Large intestine (tissue), 3 donors: Measurements from ENCODE around the gene CRTC1. TPM values are rescaled to one million over a fixed set of nuclear protein-coding genes. Genes with fewer than 3 reads are reported as not detected.
"Not testable (repeated sequence)": the region's sequence is repeated elsewhere in the genome, so short reads cannot be mapped to it uniquely, and the experiment has no call there.

Experiments used
- DNase-seq, 2 donors: peaks; one replicate each; pipeline versions ENCODE4 v3.0.0 to v3.0.0-alpha.2; 2013
- H3K27ac ChIP-seq: one replicate; pipeline ENCODE4 v1.5.1; 2013; ENCODE audit warnings: low read length
- H3K27me3 ChIP-seq: 2 replicates; pipeline ENCODE4 v1.6.1; 2013; ENCODE audit warnings: low read length; ENCODE audit not compliant: control insufficient read depth, insufficient read depth
- H3K36me3 ChIP-seq: 2 replicates; pipeline ENCODE4 v1.6.1; 2013; ENCODE audit warnings: low read length; ENCODE audit not compliant: control insufficient read depth, insufficient read depth
- H3K4me1 ChIP-seq: one replicate; pipeline ENCODE4 v1.6.1; 2013; ENCODE audit warnings: low read length; ENCODE audit not compliant: control insufficient read depth, insufficient read depth
- H3K4me3 ChIP-seq: one replicate; pipeline ENCODE4 v1.5.1; 2013; ENCODE audit warnings: low read length
- H3K9me3 ChIP-seq: one replicate; pipeline ENCODE4 v1.6.1; 2013; ENCODE audit warnings: mild to moderate bottlenecking, low read depth, low read length, moderate library complexity; ENCODE audit not compliant: control insufficient read depth
- WGBS: methylation state at CpG from one replicate; pipeline ENCODE4 v1.1.5; 2013; ENCODE audit warnings: low lambda C conversion rate; ENCODE audit not compliant: insufficient coverage; 5-methylcytosine and 5-hydroxymethylcytosine counted together
- polyA plus RNA-seq: library from polyadenylated mRNA; unstranded; fragments of 120-200 nt; gene quantifications from one replicate; pipeline ENCODE4 v1.2.1, GENCODE V29; 2013

CRTC1 gene
- polyA plus RNA-seq, 1 donor: 21.5 TPM

- DNase-seq: no peak
- H3K4me3 ChIP-seq: no peak overlapping the region
- peaks cover 22% of the 10 kb centered on the region for H3K36me3 ChIP-seq
- H3K27me3 ChIP-seq: no peaks in the 10 kb centered on the region
- H3K9me3 ChIP-seq: peaks cover 16% of the 10 kb centered on the region
- H3K4me1 ChIP-seq: no peaks in the 10 kb centered on the region
- no CpG with 5 or more reads among the region's 11 CpGs for WGBS
- no peak overlapping the region for H3K27ac ChIP-seq
These were observed 13.6 kb upstream of the CRTC1 start for GRCh38 chr19:18669883-18670282.

- Histone ChIP-seq H3K4me1 (no peaks in the 10 kb centered on the region), H3K36me3 (peaks cover 22% of the 10 kb centered on the region), H3K27ac (no peak overlapping the region), H3K27me3 (no peaks in the 10 kb centered on the region), H3K4me3 (no peak overlapping the region), H3K9me3 (peaks cover 16% of the 10 kb centered on the region)
- WGBS: no CpG with 5 or more reads among the region's 13 CpGs
- DNase-seq: no peak
These were observed 13.2 kb upstream of the CRTC1 start for GRCh38 chr19:18670312-18670711.

- Histone ChIP-seq H3K27ac (no peak overlapping the region), H3K9me3 (peaks cover 16% of the 10 kb centered on the region), H3K27me3 (no peaks in the 10 kb centered on the region), H3K4me3 (no peak overlapping the region), H3K36me3 (peaks cover 22% of the 10 kb centered on the region), H3K4me1 (no peaks in the 10 kb centered on the region)
- 94% methylated on average over 3 of the region's 35 CpGs for WGBS
- no peak for DNase-seq
These were observed 12.0 kb upstream of the CRTC1 start for GRCh38 chr19:18671303-18672043.

- no CpG with 5 or more reads among the region's 24 CpGs for WGBS
- H3K36me3 ChIP-seq: peaks cover 22% of the 10 kb centered on the region
- no peak overlapping the region for H3K4me3 ChIP-seq
- H3K9me3 ChIP-seq: peaks cover 16% of the 10 kb centered on the region
- H3K4me1 ChIP-seq: no peaks in the 10 kb centered on the region
- peaks cover under 1% of the 10 kb centered on the region for H3K27me3 ChIP-seq
- no peak for DNase-seq
- H3K27ac ChIP-seq: no peak overlapping the region
These were observed 11.4 kb upstream of the CRTC1 start for GRCh38 chr19:18672044-18672451.

GRCh38 chr19:18672606-18673337 is 10.7 kb upstream of the CRTC1 start:
- Histone ChIP-seq H3K27ac (no peak overlapping the region), H3K4me3 (no peak overlapping the region), H3K9me3 (peaks cover 12% of the 10 kb centered on the region), H3K4me1 (no peaks in the 10 kb centered on the region), H3K27me3 (peaks cover 4% of the 10 kb centered on the region), H3K36me3 (peaks cover 17% of the 10 kb centered on the region)
- WGBS: no CpG with 5 or more reads among the region's 13 CpGs
- no peak for DNase-seq

GRCh38 chr19:18674616-18675015 is 8.9 kb upstream of the CRTC1 start:
- WGBS: no CpG with 5 or more reads among the region's 11 CpGs

GRCh38 chr19:18675779-18676178 is 7.7 kb upstream of the CRTC1 start:
- DNase-seq: no peak
- H3K27ac ChIP-seq: no peak overlapping the region
- H3K27me3 ChIP-seq: peaks cover 4% of the 10 kb centered on the region
- no peaks in the 10 kb centered on the region for H3K9me3 ChIP-seq
- WGBS: no CpG with 5 or more reads among the region's 5 CpGs
- no peaks in the 10 kb centered on the region for H3K36me3 ChIP-seq
- no peaks in the 10 kb centered on the region for H3K4me1 ChIP-seq
- H3K4me3 ChIP-seq: no peak overlapping the region

More at GRCh38 chr19:18674616-18675015, 8.9 kb upstream of the CRTC1 start:
- H3K4me3 ChIP-seq: no peak overlapping the region
- H3K36me3 ChIP-seq: peaks cover under 1% of the 10 kb centered on the region
- H3K9me3 ChIP-seq: no peaks in the 10 kb centered on the region
- DNase-seq: no peak
- H3K27ac ChIP-seq: no peak overlapping the region
- H3K4me1 ChIP-seq: no peaks in the 10 kb centered on the region
- H3K27me3 ChIP-seq: peaks cover 4% of the 10 kb centered on the region

DNA sequence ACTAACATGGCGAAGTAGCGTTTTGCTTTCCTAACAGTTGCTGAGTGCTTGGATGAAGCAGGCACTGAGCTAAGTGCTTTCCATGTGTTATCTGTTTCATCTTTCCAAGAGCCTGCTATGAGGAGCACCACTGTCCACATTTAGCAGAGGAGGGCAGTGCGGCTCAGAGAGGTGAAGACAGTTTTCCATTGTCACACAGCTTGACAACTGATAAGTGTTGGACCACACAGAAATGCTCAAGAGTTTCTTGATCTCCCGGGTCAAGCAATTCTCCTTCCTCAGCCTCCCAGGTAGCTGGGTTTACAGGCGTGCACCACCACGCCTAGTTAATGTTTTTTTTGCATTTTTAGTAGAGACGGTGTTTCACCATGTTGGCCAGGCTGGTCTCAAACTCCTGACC is 6.8 kb upstream of the CRTC1 start:
- H3K9me3 ChIP-seq: no peaks in the 10 kb centered on the region
- H3K36me3 ChIP-seq: no peaks in the 10 kb centered on the region
- no peaks in the 10 kb centered on the region for H3K4me1 ChIP-seq
- peaks cover 4% of the 10 kb centered on the region for H3K27me3 ChIP-seq
- no peak overlapping the region for H3K4me3 ChIP-seq
- no CpG with 5 or more reads among the region's 7 CpGs for whole genome bisulfite sequencing
- DNase-seq: no peak
- H3K27ac ChIP-seq: no peak overlapping the region

GRCh38 chr19:18677156-18677555 is 6.3 kb upstream of the CRTC1 start:
- H3K27me3 ChIP-seq: peaks cover 4% of the 10 kb centered on the region
- H3K4me3 ChIP-seq: no peak overlapping the region
- no CpG with 5 or more reads among the region's 13 CpGs for WGBS
- H3K4me1 ChIP-seq: no peaks in the 10 kb centered on the region
- H3K27ac ChIP-seq: no peak overlapping the region
- no peaks in the 10 kb centered on the region for H3K9me3 ChIP-seq
- DNase-seq: no peak
- no peaks in the 10 kb centered on the region for H3K36me3 ChIP-seq

- H3K27me3 ChIP-seq, H3K4me3 ChIP-seq, H3K9me3 ChIP-seq, H3K36me3 ChIP-seq, H3K27ac ChIP-seq, DNase-seq: not testable (repeated sequence)
- no CpG with 5 or more reads among the region's 1 CpG for WGBS
- peaks cover 12% of the 10 kb centered on the region for H3K4me1 ChIP-seq
These were observed 3.3 kb upstream of the CRTC1 start for GRCh38 chr19:18680148-18680547.
